Parathyroid adenoma (tissue), 2 donors: ENCODE data around the gene MIP.
"Not testable (repeated sequence)": the region's sequence is repeated elsewhere in the genome, so short reads cannot be mapped to it uniquely, and the experiment has no call there.

Experiments used
- H2AFZ ChIP-seq: fragments of 300-600 bp; sonication (generic); one replicate; pipeline ENCODE4 v1.7.0; 2017; ENCODE audit warnings: antibody characterized with exemption, mild to moderate bottlenecking
- H3K27ac ChIP-seq: fragments of 300-600 bp; sonication (generic); one replicate; pipeline ENCODE4 v1.7.0; 2017
- H3K27me3 ChIP-seq: fragments of 300-600 bp; sonication (generic); one replicate; pipeline ENCODE4 v1.7.0; 2017; ENCODE audit warnings: low read length; ENCODE audit not compliant: control insufficient read depth, insufficient read depth
- H3K36me3 ChIP-seq: fragments of 300-600 bp; sonication (generic); one replicate; pipeline ENCODE4 v1.7.0; 2017; ENCODE audit warnings: low read length; ENCODE audit not compliant: control insufficient read depth, insufficient read depth
- H3K4me1 ChIP-seq: fragments of 300-600 bp; sonication (generic); one replicate; pipeline ENCODE4 v1.7.0; 2017; ENCODE audit warnings: control low read depth
- H3K4me2 ChIP-seq: fragments of 300-600 bp; sonication (generic); one replicate; pipeline ENCODE4 v1.7.0; 2017; ENCODE audit warnings: low read length
- H3K4me3 ChIP-seq: fragments of 300-600 bp; sonication (generic); one replicate; pipeline ENCODE4 v1.7.0; 2017; ENCODE audit warnings: low read depth, low read length
- H3K79me2 ChIP-seq: fragments of 300-600 bp; sonication (generic); one replicate; pipeline ENCODE4 v1.7.0; 2017; ENCODE audit warnings: control low read depth
- H3K9ac ChIP-seq: fragments of 300-600 bp; sonication (generic); one replicate; pipeline ENCODE4 v1.7.0; 2017; ENCODE audit warnings: mild to moderate bottlenecking
- H3K9me3 ChIP-seq: fragments of 300-600 bp; sonication (generic); one replicate; pipeline ENCODE4 v1.7.0; 2017; ENCODE audit warnings: low read length; ENCODE audit not compliant: control insufficient read depth
- CTCF ChIP-seq: fragments of 300-600 bp; sonication (generic); IDR thresholded peaks from one replicate; pipeline ENCODE4 v1.7.0; 2017; ENCODE audit warnings: antibody characterized with exemption, mild to moderate bottlenecking
- donor health status: primary hyperparathyroidism.

The MIP gene

GRCh38 chr12:56408799-56409417 is 45.5 kb downstream of the MIP start:
- H3K79me2 ChIP-seq, result no peaks in the 10 kb centered on the region
- H3K4me1 ChIP-seq, result no peaks in the 10 kb centered on the region
- H3K27ac ChIP-seq, result no peak overlapping the region
- no peak overlapping the region for H2AFZ ChIP-seq
- no peaks in the 10 kb centered on the region for H3K36me3 ChIP-seq
- TF ChIP-seq CTCF, result no peak
- H3K9me3 ChIP-seq, result no peaks in the 10 kb centered on the region
- H3K4me3 ChIP-seq, result no peak overlapping the region
- no peak overlapping the region for H3K4me2 ChIP-seq
- H3K27me3 ChIP-seq, result no peaks in the 10 kb centered on the region
- no peak overlapping the region for H3K9ac ChIP-seq

- H3K27ac ChIP-seq, H3K4me3 ChIP-seq, H3K9ac ChIP-seq, H3K79me2 ChIP-seq, H3K27me3 ChIP-seq, H3K4me2 ChIP-seq, H2AFZ ChIP-seq, H3K36me3 ChIP-seq, H3K9me3 ChIP-seq, H3K4me1 ChIP-seq: not testable (repeated sequence)
Observed at GRCh38 chr12:56404227-56404626, 50.2 kb downstream of the MIP start.

- H3K4me2 ChIP-seq, H2AFZ ChIP-seq, H3K79me2 ChIP-seq, H3K27me3 ChIP-seq, H3K4me1 ChIP-seq, H3K9me3 ChIP-seq, H3K9ac ChIP-seq, H3K4me3 ChIP-seq, H3K27ac ChIP-seq, H3K36me3 ChIP-seq: not testable (repeated sequence)
Observed at GRCh38 chr12:56401612-56402011, 52.8 kb downstream of the MIP start.

- H3K9me3 ChIP-seq, H3K9ac ChIP-seq, H3K79me2 ChIP-seq, H3K36me3 ChIP-seq, H2AFZ ChIP-seq, H3K4me1 ChIP-seq, H3K27ac ChIP-seq, H3K4me2 ChIP-seq, H3K27me3 ChIP-seq, H3K4me3 ChIP-seq: not testable (repeated sequence)
Observed at GRCh38 chr12:56401125-56401524, 53.3 kb downstream of the MIP start.
